Muscle of leg (tissue), 9 donors: Measurements from ENCODE around the gene KRTAP4-5. TPM values are rescaled to one million over a fixed set of nuclear protein-coding genes. Genes with fewer than 3 reads are reported as not detected.

ENCODE experiments used
- polyA plus RNA-seq, 8 donors: library from polyadenylated mRNA; unstranded; fragments of 120-200 nt; gene quantifications; one replicate each; pipeline versions ENCODE4 v1.2.1 to v1.2.3, GENCODE V29; 2013; ENCODE audit warnings: inconsistent platforms in 1 of 8, low replicate concordance in 1 of 8; ENCODE audit not compliant: insufficient read length in 8 of 8, insufficient read depth in 1 of 8
- total RNA-seq: library from RNA; stranded (reverse); fragments of 120-200 nt; gene quantifications from one replicate; pipeline ENCODE4 v1.2.4, GENCODE V29; 2013

The KRTAP4-5 gene
- total and polyA plus RNA-seq, 9 donors, result not detected

Other genes with a start within 250 kb of the KRTAP4-5 start
Only the 30 nearest of the 40 such genes appear.
- 0.18 TPM for gene KRTAP3-2, start 149.9 kb downstream of the KRTAP4-5 start, total RNA-seq
- gene KRTAP3-2, start 149.9 kb downstream of the KRTAP4-5 start, polyA plus RNA-seq, result 1 to 10 TPM in 1 of 8 donors, under 1 TPM in 7; 0.25 to 1.6 (median 0.61) TPM
- not detected for gene KRTAP3-1, start 140.7 kb downstream of the KRTAP4-5 start, total RNA-seq
- not detected for gene KRTAP3-1, start 140.7 kb downstream of the KRTAP4-5 start, polyA plus RNA-seq
- gene KRTAP1-5, start 122.6 kb downstream of the KRTAP4-5 start, total RNA-seq, result not detected
- not detected for gene KRTAP1-5, start 122.6 kb downstream of the KRTAP4-5 start, polyA plus RNA-seq
- not detected for gene KRTAP1-4, start 119.6 kb downstream of the KRTAP4-5 start, total RNA-seq
- not detected for gene KRTAP1-4, start 119.6 kb downstream of the KRTAP4-5 start, polyA plus RNA-seq
- not detected for gene KRTAP1-3, start 115.0 kb downstream of the KRTAP4-5 start, total RNA-seq
- under 1 TPM in 2 of 8 donors, not detected in 6; 0.12 to 0.32 TPM for gene KRTAP1-3, start 115.0 kb downstream of the KRTAP4-5 start, polyA plus RNA-seq
- gene KRTAP1-1, start 108.4 kb downstream of the KRTAP4-5 start, total RNA-seq, result not detected
- gene KRTAP1-1, start 108.4 kb downstream of the KRTAP4-5 start, polyA plus RNA-seq, result not detected
- gene KRTAP2-1, start 102.5 kb downstream of the KRTAP4-5 start, total RNA-seq, result not detected
- gene KRTAP2-1, start 102.5 kb downstream of the KRTAP4-5 start, polyA plus RNA-seq, result not detected
- gene KRTAP2-2, start 94.6 kb downstream of the KRTAP4-5 start, total RNA-seq, result not detected
- gene KRTAP2-2, start 94.6 kb downstream of the KRTAP4-5 start, polyA plus RNA-seq, result not detected
- gene KRTAP2-3, start 89.7 kb downstream of the KRTAP4-5 start, total RNA-seq, result not detected
- not detected for gene KRTAP2-3, start 89.7 kb downstream of the KRTAP4-5 start, polyA plus RNA-seq
- gene KRTAP2-4, start 83.9 kb downstream of the KRTAP4-5 start, total RNA-seq, result not detected
- gene KRTAP2-4, start 83.9 kb downstream of the KRTAP4-5 start, polyA plus RNA-seq, result not detected
- gene KRTAP4-7, start 65.7 kb downstream of the KRTAP4-5 start, total RNA-seq, result not detected
- gene KRTAP4-7, start 65.7 kb downstream of the KRTAP4-5 start, polyA plus RNA-seq, result not detected
- not detected for gene KRTAP4-8, start 51.7 kb downstream of the KRTAP4-5 start, total RNA-seq
- not detected for gene KRTAP4-8, start 51.7 kb downstream of the KRTAP4-5 start, polyA plus RNA-seq
- not detected for gene KRTAP4-16, start 47.6 kb downstream of the KRTAP4-5 start, total RNA-seq
- not detected for gene KRTAP4-16, start 47.6 kb downstream of the KRTAP4-5 start, polyA plus RNA-seq
- not detected for gene KRTAP4-9, start 44.4 kb downstream of the KRTAP4-5 start, total RNA-seq
- gene KRTAP4-9, start 44.4 kb downstream of the KRTAP4-5 start, polyA plus RNA-seq, result under 1 TPM in 1 of 8 donors, not detected in 7; 0.31 TPM
- gene KRTAP4-11, start 31.5 kb downstream of the KRTAP4-5 start, total RNA-seq, result not detected
- not detected for gene KRTAP4-11, start 31.5 kb downstream of the KRTAP4-5 start, polyA plus RNA-seq
- not detected for gene KRTAP4-12, start 25.6 kb downstream of the KRTAP4-5 start, total RNA-seq
- not detected for gene KRTAP4-12, start 25.6 kb downstream of the KRTAP4-5 start, polyA plus RNA-seq
- not detected for gene KRTAP4-6, start 9.3 kb downstream of the KRTAP4-5 start, total RNA-seq
- gene KRTAP4-6, start 9.3 kb downstream of the KRTAP4-5 start, polyA plus RNA-seq, result not detected
- not detected for gene KRTAP4-4, start 10.9 kb upstream of the KRTAP4-5 start, total RNA-seq
- not detected for gene KRTAP4-4, start 10.9 kb upstream of the KRTAP4-5 start, polyA plus RNA-seq
- not detected for gene KRTAP4-3, start 18.4 kb upstream of the KRTAP4-5 start, total RNA-seq
- gene KRTAP4-3, start 18.4 kb upstream of the KRTAP4-5 start, polyA plus RNA-seq, result not detected
- gene KRTAP4-2, start 28.4 kb upstream of the KRTAP4-5 start, total RNA-seq, result not detected
- not detected for gene KRTAP4-2, start 28.4 kb upstream of the KRTAP4-5 start, polyA plus RNA-seq
- gene KRTAP4-1, start 35.1 kb upstream of the KRTAP4-5 start, total RNA-seq, result not detected
- gene KRTAP4-1, start 35.1 kb upstream of the KRTAP4-5 start, polyA plus RNA-seq, result not detected
- not detected for gene KRTAP9-1, start 40.1 kb upstream of the KRTAP4-5 start, total RNA-seq
- gene KRTAP9-1, start 40.1 kb upstream of the KRTAP4-5 start, polyA plus RNA-seq, result not detected
- not detected for gene KRTAP9-2, start 76.8 kb upstream of the KRTAP4-5 start, total RNA-seq
- gene KRTAP9-2, start 76.8 kb upstream of the KRTAP4-5 start, polyA plus RNA-seq, result not detected
- gene KRTAP9-3, start 82.6 kb upstream of the KRTAP4-5 start, total RNA-seq, result not detected
- not detected for gene KRTAP9-3, start 82.6 kb upstream of the KRTAP4-5 start, polyA plus RNA-seq
- gene KRTAP9-8, start 88.2 kb upstream of the KRTAP4-5 start, total RNA-seq, result not detected
- gene KRTAP9-8, start 88.2 kb upstream of the KRTAP4-5 start, polyA plus RNA-seq, result not detected
- not detected for gene KRTAP9-4, start 99.9 kb upstream of the KRTAP4-5 start, total RNA-seq
- gene KRTAP9-4, start 99.9 kb upstream of the KRTAP4-5 start, polyA plus RNA-seq, result not detected
- gene KRTAP9-9, start 105.6 kb upstream of the KRTAP4-5 start, total RNA-seq, result not detected
- not detected for gene KRTAP9-9, start 105.6 kb upstream of the KRTAP4-5 start, polyA plus RNA-seq
- gene KRTAP9-6, start 115.6 kb upstream of the KRTAP4-5 start, total RNA-seq, result not detected
- under 1 TPM in 5 of 8 donors, not detected in 3; 0.13 to 0.22 (median 0.19) TPM for gene KRTAP9-6, start 115.6 kb upstream of the KRTAP4-5 start, polyA plus RNA-seq
- gene KRTAP9-7, start 125.9 kb upstream of the KRTAP4-5 start, total RNA-seq, result not detected
- gene KRTAP9-7, start 125.9 kb upstream of the KRTAP4-5 start, polyA plus RNA-seq, result not detected
- not detected for gene KRTAP29-1, start 153.0 kb upstream of the KRTAP4-5 start, total RNA-seq
- not detected for gene KRTAP29-1, start 153.0 kb upstream of the KRTAP4-5 start, polyA plus RNA-seq